HG03575 (cell line): ENCODE data around the gene PLK4.
"Not testable (repeated sequence)": the region's sequence is repeated elsewhere in the genome, so short reads cannot be mapped to it uniquely, and the experiment has no call there.

Experiments
- ATAC-seq: cut with Tn5 transposase; IDR thresholded peaks from one replicate; pipeline ENCODE4 v1.9.1; 2021; ENCODE audit not compliant: unreplicated experiment, insufficient number of reproducible peaks, low FRiP score; ENCODE audit errors: extremely low read depth

Gene PLK4

GRCh38 chr4:127896528-127896927 lies 15.8 kb downstream of the PLK4 start:
- ATAC-seq = no peak

DNA sequence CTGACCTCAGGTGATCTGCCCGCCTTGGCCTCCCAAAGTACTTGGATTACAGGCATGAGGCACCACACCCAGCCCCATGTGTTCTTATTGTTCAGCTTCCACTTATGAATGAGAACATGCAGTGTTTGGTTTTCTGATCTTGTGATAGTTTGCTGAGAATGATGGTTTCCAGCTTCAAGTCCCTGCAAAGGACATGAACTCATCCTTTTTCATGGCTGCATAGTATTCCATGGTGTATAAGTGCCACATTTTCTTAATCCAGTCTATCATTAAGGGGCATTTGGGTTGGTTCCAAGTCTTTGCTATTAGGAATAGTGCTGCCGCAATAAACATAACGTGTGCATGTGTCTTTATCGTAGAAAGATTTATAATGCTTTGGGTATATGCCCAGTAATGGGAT lies 19.0 kb downstream of the PLK4 start:
- not testable (repeated sequence) for ATAC-seq

DNA sequence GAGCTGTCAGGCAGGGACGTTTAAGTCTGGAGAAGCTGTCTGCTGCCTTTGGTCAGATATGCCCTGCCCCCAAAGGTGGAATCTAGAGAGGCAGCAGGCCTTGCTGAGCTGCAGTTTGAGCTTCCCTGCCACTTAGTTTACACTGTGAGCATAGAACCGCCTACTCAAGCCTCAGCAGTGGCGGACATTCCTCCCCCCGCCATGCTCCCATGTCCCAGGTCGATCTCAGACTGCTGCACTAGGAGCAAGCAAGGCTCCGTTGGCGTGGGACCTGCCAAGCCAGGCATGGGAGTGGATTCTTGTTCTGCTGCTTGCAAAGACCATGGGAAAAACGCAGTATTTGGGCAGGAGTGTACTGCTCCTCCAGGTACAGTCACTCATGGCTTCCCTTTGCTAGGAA lies 24.3 kb downstream of the PLK4 start:
- ATAC-seq = no peak

- no peak for ATAC-seq
Measured at GRCh38 chr4:127916512-127916911, 35.8 kb downstream of the PLK4 start.

- ATAC-seq = no peak
Measured at GRCh38 chr4:127917151-127917550, 36.5 kb downstream of the PLK4 start.

GRCh38 chr4:127920521-127920920 lies 39.8 kb downstream of the PLK4 start:
- no peak for ATAC-seq

DNA sequence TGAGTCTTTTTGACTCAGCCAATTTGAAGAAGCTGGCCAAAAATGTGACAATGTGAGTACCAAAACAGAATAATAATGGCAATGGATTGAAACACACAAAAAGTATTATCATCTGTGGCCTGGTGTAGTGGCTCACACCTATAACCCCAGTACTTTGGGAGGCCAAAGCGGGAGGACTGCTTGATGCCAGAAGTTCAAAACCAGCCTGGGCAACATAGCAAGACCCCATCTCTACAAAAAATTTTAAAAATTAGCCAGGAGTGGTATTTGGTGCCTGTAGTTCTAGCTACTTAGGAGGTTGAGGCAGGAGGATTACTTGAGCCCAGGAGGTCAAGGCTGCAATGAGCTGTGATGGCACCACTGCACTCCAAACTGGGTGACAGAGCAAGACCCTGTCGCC lies 41.5 kb downstream of the PLK4 start:
- ATAC-seq = no peak

DNA sequence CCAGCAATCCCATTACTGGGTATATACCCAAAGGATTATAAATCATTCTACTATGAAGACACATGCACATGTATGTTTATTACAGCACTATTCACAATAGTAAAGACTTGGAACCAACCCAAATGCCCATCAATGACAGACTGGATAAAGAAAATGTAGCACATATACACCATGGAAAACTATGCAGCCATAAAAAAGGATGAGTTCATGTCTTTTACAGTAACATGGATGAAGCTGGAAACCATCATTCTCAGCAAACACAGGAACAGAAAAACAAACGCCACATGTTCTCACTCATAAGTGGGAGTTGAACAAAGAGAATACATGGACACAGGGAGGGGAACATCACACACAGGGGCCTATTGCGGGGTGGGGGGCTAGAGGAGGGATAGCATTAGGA lies 45.0 kb downstream of the PLK4 start:
- not testable (repeated sequence) for ATAC-seq

DNA sequence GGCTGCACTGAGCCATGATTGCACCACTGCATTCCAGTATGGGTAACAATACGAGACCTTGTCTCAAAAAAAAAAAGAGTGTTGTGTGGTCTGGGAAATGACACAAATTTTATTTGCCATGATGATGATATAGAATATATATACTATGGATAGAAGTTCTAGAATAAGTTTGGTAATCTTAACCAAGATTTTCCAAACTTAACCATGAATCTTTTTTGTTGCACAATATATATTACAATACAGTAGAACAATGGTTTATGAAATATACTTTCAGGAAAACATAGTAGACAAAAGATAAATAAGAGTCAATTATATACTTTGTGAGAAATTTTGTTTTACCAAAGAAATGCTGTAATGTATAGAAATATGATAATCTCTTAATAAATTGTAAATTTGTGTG lies 49.5 kb downstream of the PLK4 start:
- no peak for ATAC-seq

DNA sequence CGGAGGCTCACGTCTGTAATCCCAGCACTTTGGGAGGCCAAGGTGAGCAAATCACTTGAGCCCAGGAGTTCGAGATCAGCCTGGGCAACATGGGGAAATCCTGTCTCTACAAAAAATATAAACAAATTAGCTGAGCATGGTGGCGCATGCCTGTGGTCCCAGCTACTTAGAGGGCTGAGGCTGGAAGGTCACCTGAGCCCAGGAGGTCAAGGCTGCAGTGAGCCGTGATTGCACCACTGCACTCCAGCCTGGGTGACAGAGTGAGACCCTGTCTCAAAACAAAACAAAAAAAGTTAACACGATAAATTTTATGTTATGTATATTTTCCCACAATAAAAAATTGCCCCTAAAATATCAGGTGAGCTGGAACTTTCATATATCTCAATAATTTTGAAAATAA lies 51.1 kb downstream of the PLK4 start:
- not testable (repeated sequence) for ATAC-seq

- no peak for ATAC-seq
Measured at GRCh38 chr4:127936974-127937373, 56.3 kb downstream of the PLK4 start.
